Esophagus muscularis mucosa (tissue), 4 donors: ENCODE data around the gene CREG1. TPM values are rescaled to one million over a fixed set of nuclear protein-coding genes. Genes with fewer than 3 reads are reported as not detected.

Source experiments
- DNase-seq: peaks from one replicate; pipeline ENCODE4 v3.0.0-alpha.2; 2017; ENCODE audit errors: extremely low spot score
- H3K27ac ChIP-seq, 4 donors: fragments of 200-600 bp; sonication (generic); replicated peaks in 1 of 4; 1 replicate in 3 of 4; 2 replicates in 1 of 4; pipeline ENCODE4 v1.5.1; 2016 to 2019; ENCODE audit warnings: mild to moderate bottlenecking in 1 of 4
- H3K27me3 ChIP-seq, 4 donors: fragments of 200-600 bp; sonication (generic); one replicate each; pipeline versions ENCODE4 v1.5.1 to v1.6.0; 2016 to 2019
- H3K36me3 ChIP-seq, 4 donors: fragments of 200-600 bp; sonication (generic); one replicate each; pipeline ENCODE4 v1.5.1; 2016 to 2019
- H3K4me1 ChIP-seq, 4 donors: fragments of 200-600 bp; sonication (generic); one replicate each; pipeline ENCODE4 v1.5.1; 2016 to 2019
- H3K4me3 ChIP-seq, 4 donors: fragments of 200-600 bp; sonication (generic); 1 replicate in 2 of 4; 2 replicates in 2 of 4; pipeline ENCODE4 v1.5.1; 2016 to 2019; ENCODE audit warnings: mild to moderate bottlenecking in 4 of 4, moderate library complexity in 1 of 4
- H3K9me3 ChIP-seq, 4 donors: fragments of 200-600 bp; sonication (generic); 1 replicate in 3 of 4; 2 replicates in 1 of 4; pipeline ENCODE4 v1.5.1; 2016 to 2019
- EP300 ChIP-seq: sonication (generic); formaldehyde crosslinking; IDR thresholded peaks from one replicate; pipeline ENCODE4 v1.6.1; 2017; ENCODE audit warnings: antibody characterized with exemption
- POLR2A ChIP-seq: fragments of 450-650 bp; IDR thresholded peaks from one replicate; pipeline ENCODE4 v1.6.1; 2017; ENCODE audit warnings: antibody characterized with exemption, moderate library complexity, mild to moderate bottlenecking, low read depth
- POLR2AphosphoS5 ChIP-seq, 2 donors: sonication (generic); formaldehyde crosslinking; IDR thresholded peaks; one replicate each; pipeline ENCODE4 v1.6.1; 2017; ENCODE audit warnings: antibody characterized with exemption in 2 of 2
- WGBS: methylation state at CpG from one replicate; pipeline ENCODE4 v1.1.5; 2018; 5-methylcytosine and 5-hydroxymethylcytosine counted together
- intact Hi-C: fragments of 100-400 bp; cut with DNase I; formaldehyde crosslinking; loops from one replicate; pipeline ENCODE4 v1.15.1; 2023
- total RNA-seq, 4 donors: library from RNA; depleted of rRNA; stranded (reverse); fragments of >200 nt; gene quantifications; one replicate each; pipeline versions ENCODE4 v1.1.0 to v1.2.1, GENCODE V29; 2016
- TF ChIP-seq, protein P1 (sequence below), 3 experiments: fragments of 200-600 bp in 2 of 3; fragments of 450-650 bp in 1 of 3; sonication (generic) in 2 of 3; IDR thresholded peaks; one replicate each; pipeline ENCODE4 v1.5.1; 2017 to 2019; ENCODE audit warnings: antibody characterized with exemption in 3 of 3, mild to moderate bottlenecking in 2 of 3, moderate library complexity in 1 of 3

CREG1 gene
- total RNA-seq, 4 donors from 2014 or later, result 121 to 203 (median 158) TPM

DNA sequence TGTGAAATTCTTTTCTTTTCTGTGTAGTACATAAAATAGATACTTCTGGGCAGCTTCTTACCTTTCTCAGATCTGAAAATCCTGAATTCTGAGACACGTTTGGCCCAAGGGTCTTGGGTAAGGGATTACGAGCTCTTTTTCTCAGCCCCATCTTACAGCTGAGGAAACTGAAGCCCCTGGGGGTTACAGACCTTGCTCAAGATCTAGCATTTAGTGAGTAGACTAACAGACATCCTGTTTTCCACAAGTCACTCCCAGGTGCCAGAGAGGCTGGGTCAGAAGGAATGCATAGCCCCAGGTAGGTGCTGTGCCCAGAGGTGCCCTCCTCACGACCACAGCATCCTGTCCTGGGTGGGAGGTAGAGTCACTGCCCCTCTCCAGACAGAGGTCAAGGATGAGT is 13.2 kb upstream of the CREG1 start:
- H3K27me3 ChIP-seq, result no peaks in the 10 kb centered on the region
- intact Hi-C loops, result no loop called here
- no peak for DNase-seq
- no peak overlapping the region for H3K27ac ChIP-seq
- no peak for TF ChIP-seq POLR2AphosphoS5 (IDR thresholded peaks at IDR 0.05)
- no peak for TF ChIP-seq EP300
- TF ChIP-seq POLR2A, result no peak
- TF ChIP-seq, protein P1, sequence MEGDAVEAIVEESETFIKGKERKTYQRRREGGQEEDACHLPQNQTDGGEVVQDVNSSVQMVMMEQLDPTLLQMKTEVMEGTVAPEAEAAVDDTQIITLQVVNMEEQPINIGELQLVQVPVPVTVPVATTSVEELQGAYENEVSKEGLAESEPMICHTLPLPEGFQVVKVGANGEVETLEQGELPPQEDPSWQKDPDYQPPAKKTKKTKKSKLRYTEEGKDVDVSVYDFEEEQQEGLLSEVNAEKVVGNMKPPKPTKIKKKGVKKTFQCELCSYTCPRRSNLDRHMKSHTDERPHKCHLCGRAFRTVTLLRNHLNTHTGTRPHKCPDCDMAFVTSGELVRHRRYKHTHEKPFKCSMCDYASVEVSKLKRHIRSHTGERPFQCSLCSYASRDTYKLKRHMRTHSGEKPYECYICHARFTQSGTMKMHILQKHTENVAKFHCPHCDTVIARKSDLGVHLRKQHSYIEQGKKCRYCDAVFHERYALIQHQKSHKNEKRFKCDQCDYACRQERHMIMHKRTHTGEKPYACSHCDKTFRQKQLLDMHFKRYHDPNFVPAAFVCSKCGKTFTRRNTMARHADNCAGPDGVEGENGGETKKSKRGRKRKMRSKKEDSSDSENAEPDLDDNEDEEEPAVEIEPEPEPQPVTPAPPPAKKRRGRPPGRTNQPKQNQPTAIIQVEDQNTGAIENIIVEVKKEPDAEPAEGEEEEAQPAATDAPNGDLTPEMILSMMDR (IDR thresholded peaks at IDR 0.05), result no peak
- no peaks in the 10 kb centered on the region for H3K4me1 ChIP-seq
- no peaks in the 10 kb centered on the region for H3K36me3 ChIP-seq
- H3K4me3 ChIP-seq, result no peak overlapping the region
- WGBS, result 95% methylated on average over 3 of the region's 3 CpGs
- H3K9me3 ChIP-seq, result no peaks in the 10 kb centered on the region

DNA sequence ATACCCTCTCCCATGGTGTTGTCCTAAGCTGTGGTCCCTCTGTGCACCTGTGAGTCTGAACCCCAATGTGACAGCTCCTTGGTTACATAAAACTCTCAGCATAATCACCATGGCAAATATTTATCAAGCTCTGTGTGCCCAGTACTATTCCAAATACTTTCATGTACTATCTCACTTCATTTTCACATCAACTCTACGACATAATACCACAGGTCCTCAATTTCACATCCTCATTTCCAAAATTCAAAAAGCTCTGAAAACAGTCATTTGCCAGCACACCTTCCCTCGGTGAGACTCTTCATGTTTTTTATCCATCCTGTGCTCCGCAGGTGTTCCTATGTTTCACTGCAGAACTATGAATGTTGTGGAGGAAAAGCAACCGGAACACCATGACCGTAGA is 12.4 kb upstream of the CREG1 start:
- TF ChIP-seq EP300, result no peak
- no peak for TF ChIP-seq POLR2A
- TF ChIP-seq, protein P1 (IDR thresholded peaks at IDR 0.05), result no peak
- no peak for TF ChIP-seq POLR2AphosphoS5 (IDR thresholded peaks at IDR 0.05)
- intact Hi-C loops, result no loop called here
- Histone ChIP-seq H3K9me3 (no peaks in the 10 kb centered on the region), H3K4me1 (no peaks in the 10 kb centered on the region), H3K27ac (no peak overlapping the region), H3K36me3 (no peaks in the 10 kb centered on the region), H3K27me3 (no peaks in the 10 kb centered on the region), H3K4me3 (no peak overlapping the region)
- WGBS, result 84% methylated on average over 5 of the region's 5 CpGs
- no peak for DNase-seq

DNA sequence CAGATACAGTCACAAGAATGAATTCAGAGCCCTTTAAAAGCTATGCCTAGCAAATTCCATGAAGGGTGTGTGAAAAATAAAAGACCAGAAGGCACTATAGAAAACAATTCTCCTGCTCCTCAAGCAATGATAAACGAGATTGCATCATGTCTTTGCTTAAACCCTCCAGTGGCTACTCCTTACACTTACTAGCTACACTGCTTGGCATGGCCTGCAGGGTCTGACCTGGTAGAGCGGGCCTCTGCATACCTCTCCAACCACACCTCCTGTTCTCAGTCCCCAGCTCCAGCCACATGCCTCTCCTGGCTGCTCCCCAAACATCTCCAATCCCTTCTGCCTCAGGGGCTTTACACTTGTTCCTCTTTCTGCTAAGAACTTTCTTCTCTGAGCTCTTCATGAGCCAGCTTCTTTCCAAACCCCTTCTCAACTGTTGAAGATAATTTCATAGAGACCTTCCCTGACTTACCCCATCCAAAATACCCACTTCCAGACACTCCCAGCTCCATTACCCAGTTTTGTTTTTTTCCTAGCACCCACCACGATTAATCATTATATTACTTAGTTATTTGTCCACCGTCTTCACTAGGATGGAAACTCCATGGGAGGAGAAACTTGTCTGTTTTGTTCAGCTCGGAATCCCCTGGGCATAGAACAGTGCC is 11.2 kb upstream of the CREG1 start:
- no peaks in the 10 kb centered on the region for H3K9me3 ChIP-seq
- no peaks in the 10 kb centered on the region for H3K27me3 ChIP-seq
- no peak overlapping the region for H3K27ac ChIP-seq
- H3K36me3 ChIP-seq, result no peaks in the 10 kb centered on the region
- no peak overlapping the region for H3K4me3 ChIP-seq
- H3K4me1 ChIP-seq, result no peaks in the 10 kb centered on the region
- intact Hi-C loops, result no loop called here
- DNase-seq, result no peak
- WGBS, result 85% methylated on average over 5 of the region's 5 CpGs
- no peak for TF ChIP-seq POLR2A
- TF ChIP-seq, protein P1 (IDR thresholded peaks at IDR 0.05), result no peak
- no peak for TF ChIP-seq EP300

- 80% methylated on average over 7 of the region's 7 CpGs for WGBS
- H3K9me3 ChIP-seq, result no peaks in the 10 kb centered on the region
- DNase-seq, result no peak
- intact Hi-C loops, result no loop called here
- H3K27me3 ChIP-seq, result no peaks in the 10 kb centered on the region
- H3K4me3 ChIP-seq, result no peak overlapping the region
- no peaks in the 10 kb centered on the region for H3K4me1 ChIP-seq
- no peaks in the 10 kb centered on the region for H3K36me3 ChIP-seq
- TF ChIP-seq EP300 (no peak), POLR2A (no peak), POLR2AphosphoS5 (IDR thresholded peaks at IDR 0.05) (no peak)
- TF ChIP-seq, protein P1 (IDR thresholded peaks at IDR 0.05), result no peak
- H3K27ac ChIP-seq, result no peak overlapping the region
These were observed 10.2 kb upstream of the CREG1 start for GRCh38 chr1:167563579-167564246.
